Measurements from ENCODE around the gene FRMD4B.

The FRMD4B gene

DNA sequence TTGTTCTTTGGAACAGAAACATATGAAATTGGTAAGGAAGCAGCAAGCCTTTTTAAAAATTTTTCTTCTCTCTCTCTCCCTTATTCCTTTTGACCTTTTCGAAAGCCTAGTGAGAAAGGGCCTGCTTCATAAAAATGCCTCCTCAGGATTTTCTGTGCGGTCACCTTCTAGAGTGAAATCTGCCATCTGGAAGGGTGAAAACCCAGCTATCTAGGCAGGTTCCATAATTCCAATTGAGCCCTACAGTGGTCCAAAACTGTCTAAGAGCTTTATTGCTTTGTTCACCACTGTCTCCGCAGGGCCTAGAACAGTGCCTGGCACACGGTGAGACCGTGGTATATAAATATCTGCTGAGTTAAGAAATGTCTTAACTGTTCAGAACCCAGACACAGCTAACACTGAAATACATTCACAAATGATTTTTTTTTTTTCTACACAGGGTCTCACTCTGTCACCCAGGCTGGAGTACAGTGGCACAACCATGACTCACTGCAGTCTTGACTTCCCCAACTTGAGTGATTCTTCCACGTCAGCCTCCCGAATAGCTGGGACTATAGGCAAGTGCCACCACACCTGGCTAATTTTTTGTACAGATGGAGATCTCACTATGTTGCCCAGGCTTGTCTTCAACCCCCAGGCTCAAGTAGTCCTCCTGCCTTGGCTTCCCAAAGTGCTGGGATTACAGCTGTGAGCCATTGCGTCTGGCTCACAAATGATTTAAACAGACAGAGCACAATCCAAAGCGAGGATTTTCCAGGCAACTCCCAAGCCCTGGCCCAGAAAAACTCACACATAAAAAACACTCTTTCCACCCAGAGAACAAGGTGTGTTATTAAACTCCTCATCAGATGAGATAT, 64.4 kb downstream of the FRMD4B start:
- no peak for DNase-seq (ENCODE audit: low spot score)

DNA sequence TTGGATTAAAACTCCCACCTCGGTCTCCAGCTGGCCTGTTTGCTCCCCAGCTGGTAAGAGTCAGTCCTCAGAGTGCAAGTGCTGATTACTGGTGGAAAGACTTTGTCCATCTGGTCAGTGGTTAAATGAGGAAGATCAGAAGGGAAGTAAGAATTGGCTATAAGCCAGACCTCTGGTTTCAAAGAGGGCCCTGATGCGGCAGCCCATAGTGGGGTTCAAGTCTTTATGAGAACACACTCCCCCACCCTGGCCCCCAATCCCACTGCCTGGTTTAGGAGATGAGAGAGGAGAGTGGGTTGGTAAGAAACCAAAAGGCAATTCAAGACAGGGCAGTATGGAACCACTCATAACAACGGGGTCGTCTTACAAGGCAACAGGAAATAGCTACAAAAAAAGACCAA, 65.0 kb downstream of the FRMD4B start:
- DNase-seq (ENCODE audit: low spot score): no peak

DNA sequence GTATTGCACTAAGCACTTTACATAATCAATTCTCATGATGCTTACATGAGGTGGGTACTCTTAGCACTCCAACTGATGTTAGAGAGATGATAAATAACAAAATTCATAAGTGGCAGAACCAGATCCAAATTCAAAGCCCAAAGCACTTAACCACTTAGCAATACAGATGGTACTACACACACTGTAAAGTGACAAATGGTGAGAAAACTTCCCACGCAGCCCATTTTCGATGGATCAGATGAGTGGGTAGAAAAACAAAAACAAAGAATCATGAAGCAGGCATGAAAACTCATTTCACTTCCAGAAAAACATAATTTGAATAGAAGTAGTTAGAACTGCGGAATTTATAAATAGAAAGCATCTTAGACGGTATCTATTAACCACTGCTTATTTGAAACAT, 66.2 kb downstream of the FRMD4B start:
- DNase-seq (ENCODE audit: low spot score): no peak

DNA sequence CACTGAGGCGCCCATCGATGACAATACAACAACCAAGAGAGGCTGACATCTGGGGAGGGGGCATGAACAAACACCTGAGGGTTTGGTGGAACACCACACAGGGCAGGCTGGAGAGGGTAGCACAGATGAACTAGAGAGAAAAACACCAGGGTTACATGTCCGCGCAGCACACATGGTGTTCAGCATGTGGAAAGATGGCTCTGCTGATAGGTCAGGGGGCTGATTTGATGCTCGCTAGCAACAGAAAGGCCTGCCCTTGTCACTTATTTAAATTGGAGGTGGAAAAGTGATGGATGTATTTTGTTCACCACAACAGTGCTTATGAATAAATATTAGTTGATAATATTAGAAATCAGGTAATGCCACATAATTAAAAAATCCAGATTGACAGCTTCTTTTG, 67.5 kb downstream of the FRMD4B start:
- no peak for DNase-seq (ENCODE audit: low spot score)

DNA sequence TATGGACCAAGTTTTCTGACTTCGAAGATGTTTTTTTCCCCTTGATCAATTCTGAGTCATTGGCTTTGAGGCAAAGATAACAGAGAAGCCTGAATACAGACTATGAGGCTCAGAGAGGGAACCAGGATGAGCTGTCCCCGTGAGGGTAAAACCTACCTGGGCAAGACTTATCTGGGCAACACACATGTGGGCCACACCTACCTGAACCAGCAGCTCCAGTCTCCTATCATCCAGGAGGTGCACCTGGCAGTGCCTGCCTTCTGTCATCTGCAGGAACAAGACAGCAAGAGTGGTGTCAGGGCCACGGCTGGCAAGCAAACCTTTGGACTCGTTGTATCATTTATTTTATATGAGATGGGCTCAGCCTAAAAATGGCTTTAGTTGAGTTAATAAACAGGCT, 72.6 kb downstream of the FRMD4B start:
- no peak for DNase-seq (ENCODE audit: low spot score)

DNA sequence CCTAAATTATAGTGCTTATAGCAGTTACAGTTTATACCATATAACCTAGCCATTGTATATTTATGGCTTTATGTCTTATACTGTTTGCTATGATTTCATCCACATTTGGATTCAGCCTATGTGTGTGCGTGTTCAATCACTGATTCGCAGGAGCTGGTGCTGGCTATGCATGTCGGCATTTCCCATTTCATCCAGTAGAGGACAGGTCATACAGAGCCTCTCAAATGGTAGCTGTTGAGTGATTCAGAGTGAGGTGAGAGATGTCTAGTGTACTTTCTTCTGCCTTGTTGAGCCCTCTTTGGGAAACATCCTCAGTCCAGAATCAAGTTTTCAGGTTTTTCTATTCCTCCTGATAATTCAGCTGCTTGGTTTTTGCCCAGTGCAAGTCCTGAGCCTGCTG, 76.1 kb downstream of the FRMD4B start:
- DNase-seq (ENCODE audit: low spot score): no peak

DNA sequence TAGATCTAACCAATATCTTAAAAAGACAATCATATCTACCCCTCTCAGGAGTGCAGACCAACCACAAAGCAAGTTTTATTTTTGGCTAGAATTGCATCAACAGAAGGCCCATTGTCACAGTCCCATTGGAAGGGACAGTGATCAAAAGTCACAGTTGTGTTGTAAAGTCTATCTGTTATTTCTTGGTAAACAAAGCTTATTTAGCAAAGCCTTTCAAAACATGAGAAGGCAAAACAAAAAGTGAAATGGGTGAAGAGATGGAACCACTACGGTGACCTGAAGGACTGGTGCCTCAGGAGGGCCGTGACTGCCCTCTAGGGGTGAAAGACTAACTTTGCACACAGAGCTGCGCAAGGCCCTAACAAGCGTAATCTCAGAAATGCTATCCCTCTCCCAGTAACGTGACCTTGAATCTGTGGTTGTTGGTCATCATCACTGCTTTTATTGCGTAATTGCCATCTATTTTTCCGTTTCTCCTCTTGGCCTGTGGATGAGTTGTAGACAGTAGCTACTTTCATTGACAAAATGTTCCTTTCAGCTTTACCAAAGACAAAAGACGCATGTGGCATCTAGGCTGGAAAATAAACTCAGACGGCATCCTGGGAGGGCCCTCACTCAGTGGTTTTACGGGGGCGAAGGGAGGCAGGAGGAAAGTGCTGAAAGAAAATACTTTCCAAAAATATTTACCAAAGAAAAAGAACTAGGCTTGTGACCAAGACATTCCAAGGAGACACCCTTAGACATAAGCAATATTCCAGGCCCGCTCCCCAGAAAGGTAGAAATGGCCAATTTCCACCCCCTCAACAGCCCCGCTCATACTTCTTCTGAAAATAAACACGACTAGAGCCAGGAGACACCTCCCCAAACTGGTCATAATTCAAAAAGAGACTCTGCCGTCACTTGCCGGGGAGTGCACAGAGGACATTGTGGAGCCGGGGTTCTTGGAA, 79.4 kb downstream of the FRMD4B start:
- peak; percentile 14 for DNase-seq (ENCODE audit: low spot score)

DNA sequence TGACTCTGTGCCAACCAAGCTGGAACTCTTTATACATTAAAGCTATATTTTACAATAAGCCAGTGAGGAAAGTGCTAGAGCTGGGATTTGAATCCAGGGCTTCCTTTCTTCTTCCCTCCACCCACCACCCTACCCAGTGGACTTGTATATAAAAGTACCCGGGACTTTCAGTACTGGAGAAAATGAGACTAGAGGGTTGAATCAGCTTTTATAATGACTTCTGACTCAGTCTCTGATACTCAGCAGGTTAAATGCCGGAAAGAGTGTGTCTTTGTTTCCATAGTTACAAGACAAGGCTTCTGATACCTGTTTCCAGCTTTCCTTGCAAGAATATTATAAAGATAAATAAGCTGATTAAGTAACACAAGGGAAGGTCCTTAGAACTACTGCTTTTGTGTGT, 80.9 kb downstream of the FRMD4B start:
- no peak for DNase-seq (ENCODE audit: low spot score)

DNA sequence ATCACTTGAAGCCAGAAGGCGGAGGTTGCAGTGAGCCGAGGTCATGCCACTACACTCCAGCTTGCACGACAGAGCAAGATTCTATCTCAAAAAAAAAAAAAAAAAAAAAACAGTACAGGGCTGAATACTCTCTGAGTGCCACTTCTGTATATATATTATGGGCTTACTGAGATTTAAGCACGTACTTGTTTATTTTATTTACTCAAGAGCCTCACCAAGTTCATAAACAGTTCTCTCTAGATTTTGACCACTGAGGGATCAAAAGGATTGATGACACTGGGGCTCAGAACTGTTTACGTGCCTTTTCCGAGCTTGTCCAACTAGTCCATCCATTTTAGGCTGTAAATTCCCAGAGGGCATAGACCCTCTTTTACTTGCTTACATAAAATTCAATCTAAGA, 81.5 kb downstream of the FRMD4B start:
- DNase-seq (ENCODE audit: low spot score): no peak

DNA sequence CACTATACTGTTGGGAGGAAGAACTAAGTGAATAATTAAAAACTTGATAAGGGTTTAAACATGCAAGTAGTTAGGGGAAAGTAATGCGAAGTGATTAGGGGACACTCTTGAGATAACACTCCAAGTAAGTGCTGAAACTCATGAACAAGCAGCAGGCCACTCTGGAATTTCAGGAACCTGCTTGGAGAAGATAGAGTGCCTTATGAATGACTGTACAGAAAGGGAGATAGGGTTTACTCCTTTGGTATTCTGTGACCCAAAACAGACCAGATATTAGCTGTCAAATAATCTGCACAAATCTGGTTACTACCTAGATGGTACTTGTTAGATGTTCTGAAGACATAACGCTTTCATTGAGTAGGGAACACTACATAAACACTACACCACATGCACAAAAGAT, 85.6 kb downstream of the FRMD4B start:
- no peak for DNase-seq (ENCODE audit: low spot score)

DNA sequence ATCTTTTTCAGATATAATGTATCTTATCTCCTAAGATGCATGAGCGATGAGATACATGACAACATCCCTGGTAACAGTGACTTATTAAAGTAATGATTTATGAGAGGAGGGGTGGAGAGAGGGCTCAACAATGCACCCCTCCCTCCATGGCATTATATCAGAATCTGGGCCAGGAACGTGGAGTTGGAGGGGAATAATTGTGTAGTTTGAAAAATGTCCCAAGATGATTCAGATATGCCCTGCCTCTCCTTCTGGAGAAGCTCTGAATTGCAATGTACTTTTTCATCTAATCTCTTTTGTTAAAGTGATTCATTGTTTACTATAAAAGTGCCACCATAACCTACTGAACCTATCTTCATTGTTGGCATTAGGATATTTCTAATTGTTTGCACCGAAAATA, 86.5 kb downstream of the FRMD4B start:
- DNase-seq (ENCODE audit: low spot score): no peak

DNA sequence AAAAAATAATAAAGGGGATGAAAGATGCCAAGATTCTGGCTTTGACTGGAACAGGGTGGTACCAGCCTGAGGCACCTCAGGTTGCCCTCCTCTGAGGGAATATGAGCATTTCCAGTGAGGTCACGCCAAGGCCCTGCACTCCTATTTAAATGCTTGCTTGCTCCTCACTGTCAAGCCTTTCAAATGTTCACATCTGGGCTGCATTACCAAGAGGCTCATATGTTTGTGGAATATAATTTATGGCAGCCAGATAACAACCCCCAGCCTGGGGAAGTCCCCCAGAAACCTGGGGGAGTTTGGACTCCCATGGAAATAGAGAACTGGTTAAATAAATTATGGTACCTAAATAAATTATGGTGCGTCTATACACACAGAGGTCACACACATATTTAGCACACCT, 88.4 kb downstream of the FRMD4B start:
- no peak for DNase-seq (ENCODE audit: low spot score)

DNA sequence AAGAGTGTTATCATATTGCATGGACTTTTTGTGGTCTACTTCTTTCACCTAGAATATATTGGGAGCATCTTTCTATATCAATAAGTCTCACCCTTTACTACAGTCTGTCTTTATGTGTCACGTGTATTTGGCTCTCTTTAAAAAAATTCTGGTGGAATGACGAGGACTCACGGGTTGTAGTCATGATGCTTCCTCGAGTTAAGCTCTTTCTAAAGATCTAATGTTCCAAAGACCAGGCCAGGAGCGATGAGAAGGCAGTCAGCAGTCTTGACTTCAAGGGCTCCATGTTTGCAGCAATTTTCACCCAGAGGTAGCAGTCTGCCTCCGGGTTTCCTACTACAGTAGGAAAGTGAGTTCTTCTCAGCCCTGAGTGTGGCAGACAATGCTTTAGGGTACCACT, 88.9 kb downstream of the FRMD4B start:
- DNase-seq (ENCODE audit: low spot score): no peak

DNA sequence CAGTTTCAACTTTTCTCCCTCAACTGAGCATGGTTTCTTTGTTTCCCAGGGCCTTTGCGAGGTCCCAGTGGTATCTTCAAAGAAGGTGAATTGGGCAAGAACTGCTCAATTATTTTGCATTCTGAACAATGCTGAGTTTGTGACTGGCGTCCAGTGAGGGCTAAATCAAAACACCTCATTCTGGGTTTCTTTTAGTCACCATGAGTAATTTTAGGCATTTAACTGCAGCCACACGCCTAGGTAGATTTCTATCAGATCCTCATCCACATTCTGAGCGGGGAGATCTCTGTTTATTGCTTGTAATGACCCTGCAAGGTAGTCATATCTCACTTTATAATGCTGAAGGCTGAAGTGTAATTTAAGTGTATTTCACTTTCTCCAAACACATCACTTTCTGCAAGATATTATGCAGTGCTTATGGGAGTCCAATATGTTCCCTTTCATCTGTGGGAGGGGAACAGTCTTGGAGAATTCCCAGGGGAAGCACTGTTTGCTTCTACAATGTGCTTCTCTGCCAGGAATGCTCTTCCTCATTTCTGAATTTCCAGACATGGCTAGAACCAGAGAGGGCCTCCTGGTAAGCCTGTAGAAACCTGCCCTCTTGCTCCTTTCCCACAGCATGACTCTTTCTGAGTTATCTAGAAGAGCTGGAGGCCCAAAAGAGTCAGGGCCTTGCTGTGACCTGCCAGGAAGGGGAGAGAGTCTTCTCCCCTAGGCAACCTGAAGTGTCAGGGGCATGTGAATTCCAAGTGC, 91.7 kb downstream of the FRMD4B start:
- DNase-seq (ENCODE audit: low spot score): no peak

DNA sequence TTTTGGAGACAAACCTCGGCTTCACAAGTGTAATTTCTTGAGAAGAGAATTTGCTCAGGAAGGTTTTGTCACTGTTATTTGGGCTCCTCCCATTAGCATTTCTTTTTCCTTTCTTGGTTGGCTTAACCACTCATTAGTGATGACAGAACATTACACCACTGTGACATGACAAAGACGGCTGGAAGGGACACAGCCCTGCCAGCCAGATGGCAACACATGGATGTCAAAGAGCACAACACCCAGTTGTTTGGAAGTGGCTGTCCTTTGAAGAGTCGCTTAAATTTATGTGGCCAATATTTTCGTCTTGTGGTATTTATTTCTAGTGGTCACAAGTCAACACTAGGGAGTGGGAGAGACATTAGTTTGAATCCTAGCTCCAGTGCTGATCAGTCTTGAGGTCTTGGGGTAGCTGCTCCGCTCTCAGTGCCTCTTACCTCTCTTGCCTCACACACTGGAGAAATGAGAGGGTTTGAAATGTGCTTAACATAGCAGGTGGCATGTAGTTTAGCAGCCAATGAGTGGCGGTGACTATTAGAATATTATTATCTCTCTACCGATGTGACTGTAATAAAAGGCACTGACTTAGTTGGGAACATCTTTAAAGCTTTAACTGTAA, 92.8 kb downstream of the FRMD4B start:
- DNase-seq (ENCODE audit: low spot score): no peak

DNA sequence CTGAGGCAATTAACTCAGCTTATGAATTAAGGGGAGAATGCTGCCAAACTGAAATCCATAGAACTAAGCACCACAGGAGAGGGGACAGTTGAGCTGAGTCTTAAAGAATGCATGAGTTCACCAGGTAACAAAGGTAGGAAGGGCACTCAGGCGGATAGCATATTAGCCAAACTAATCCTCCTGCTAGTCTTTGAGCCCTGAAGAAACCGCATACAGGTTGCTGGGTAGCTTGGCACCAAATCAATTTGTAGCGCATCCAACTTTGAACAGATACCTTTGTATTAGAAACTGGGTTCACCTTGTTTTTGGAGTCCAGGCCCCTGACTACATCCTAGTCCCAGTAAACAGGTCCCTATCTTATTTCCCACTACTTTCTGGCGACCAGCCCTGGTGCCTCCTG, 93.7 kb downstream of the FRMD4B start:
- DNase-seq (ENCODE audit: low spot score): no peak

DNA sequence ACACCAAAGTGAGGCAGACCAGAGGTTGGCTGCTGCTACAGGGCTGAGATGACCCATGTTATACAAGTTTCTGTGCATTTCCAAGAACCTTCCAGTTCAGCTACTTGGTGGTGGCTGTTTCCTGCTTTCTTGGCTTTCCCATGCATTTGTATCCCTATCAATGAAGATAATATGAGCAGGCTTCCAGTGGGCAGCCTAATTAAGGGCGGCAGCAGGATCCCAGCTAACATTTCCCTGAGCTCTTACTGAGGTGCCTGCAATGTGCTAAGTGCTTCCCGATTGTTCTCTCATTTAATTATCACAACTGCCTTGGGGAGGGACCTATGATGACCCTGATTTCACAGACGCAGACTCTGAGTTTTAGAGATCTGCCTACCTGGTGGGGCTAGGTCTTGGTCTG, 95.5 kb downstream of the FRMD4B start:
- no peak for DNase-seq (ENCODE audit: low spot score)

DNA sequence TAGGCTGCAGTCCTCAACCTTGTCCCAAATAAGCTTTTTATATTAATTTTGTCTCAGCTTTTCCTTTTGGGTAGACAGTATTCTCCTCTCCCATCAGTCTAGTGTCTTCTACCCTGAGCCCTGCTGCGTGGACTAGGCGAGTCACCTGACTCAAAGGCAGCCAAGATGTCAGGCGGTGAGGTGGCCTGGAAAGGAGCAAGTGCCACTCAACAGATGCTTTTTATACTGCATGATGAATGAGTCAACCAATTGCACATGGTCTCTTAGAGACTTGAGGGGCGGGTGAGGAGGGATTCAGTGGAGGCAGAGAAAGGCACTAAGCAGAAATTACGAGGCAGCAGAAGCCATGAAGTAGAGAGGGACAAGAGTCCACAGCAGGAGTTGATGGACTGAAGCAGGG, 95.9 kb downstream of the FRMD4B start:
- no peak for DNase-seq (ENCODE audit: low spot score)

DNA sequence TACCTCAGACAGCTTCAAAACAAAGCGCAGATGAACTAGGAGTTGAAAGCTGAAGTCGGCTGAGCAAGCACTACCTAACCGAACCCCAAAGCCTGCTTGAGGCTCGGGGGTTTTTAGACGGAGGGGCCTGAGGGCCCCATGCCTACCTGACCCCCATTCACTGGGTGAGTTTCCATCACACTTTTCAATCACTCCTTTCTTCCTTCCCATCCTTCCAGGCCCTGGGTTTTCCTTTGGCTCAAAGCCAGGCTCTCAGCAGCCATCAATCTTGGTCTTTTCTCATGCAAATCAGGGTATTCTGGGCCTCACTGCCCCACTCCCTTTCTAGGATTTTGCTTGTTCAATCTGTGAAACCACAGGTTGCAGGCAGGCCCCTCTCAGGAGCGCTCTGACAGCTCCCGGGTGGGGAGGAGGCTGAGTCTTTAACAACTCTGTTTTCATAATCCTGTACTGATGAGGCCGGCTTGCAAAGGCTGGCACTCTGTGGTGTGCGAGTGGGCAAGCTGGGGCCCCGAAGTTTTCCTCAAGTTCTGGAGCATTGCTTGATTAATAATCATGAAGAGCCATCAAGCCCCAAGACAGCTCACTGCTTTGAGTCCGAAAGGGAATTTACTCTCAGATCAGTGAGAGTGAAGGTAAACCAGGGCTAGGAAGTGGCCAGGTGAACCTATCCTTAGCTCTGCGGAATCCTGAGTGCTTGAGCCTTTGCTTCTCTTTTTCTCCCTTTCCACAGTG, 97.6 kb downstream of the FRMD4B start:
- DNase-seq (ENCODE audit: low spot score): no peak

DNA sequence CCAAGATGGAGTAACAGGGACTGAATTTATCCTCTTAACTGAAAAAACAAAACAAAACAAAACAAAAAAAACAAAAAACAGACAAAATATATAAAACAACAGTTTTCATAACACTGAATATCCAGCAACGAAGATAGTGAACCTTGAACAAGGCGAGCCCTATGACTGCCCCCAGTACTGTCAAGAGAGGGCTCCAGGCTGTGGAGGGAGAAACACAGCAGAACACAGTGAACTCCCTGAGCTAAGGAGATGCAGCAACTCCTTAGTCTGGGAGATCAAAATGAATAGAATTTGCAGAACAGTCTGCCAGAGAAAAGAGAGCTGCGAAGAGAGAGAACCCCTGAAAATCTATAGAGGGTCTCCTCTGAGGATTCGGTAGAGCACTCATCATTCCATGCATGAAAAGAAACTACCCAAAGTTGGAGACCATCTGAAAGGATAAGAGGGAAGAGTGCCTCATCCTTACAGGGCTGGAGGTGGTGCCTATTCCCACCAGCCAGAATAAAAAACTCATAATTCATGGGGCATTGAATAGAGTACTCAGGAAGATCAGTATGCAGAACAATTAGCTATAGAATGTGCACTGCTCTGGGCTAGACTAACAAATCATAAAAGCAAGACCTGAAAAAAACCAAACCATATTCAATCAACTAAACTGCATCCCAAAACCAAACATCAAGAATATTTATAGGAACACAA, 101.8 kb downstream of the FRMD4B start:
- no peak for DNase-seq (ENCODE audit: low spot score)

DNA sequence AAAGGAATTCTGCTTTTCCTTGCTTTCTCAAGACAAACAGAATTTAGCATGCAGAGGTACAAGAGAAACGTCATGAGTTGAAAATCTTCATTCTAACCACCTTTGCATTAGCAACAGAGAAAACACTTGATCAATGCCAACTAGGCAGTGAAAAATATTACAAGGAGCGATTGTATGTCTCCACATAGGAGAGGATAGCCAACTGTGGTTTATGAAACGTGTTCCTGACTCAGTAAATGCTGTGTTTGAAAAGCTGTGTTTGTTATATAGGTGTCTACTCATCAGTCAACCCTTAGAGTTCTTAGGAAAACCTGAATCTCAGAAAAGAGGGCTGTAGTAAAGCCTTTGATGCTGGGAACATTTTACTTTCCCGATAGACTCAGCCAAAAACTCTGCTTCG, 102.4 kb downstream of the FRMD4B start:
- no peak for DNase-seq (ENCODE audit: low spot score)
